PC-9 (cell line): ENCODE results near the gene UNC5C.

Source experiments
- EZH2 ChIP-seq: fragments of 200-600 bp; sonication (generic); IDR thresholded peaks from 2 replicates; pipeline ENCODE4 v1.8.0; 2017; ENCODE audit warnings: antibody characterized with exemption, low read depth
- TF ChIP-seq, protein P1 (sequence below): fragments of 200-600 bp; sonication (generic); conservative IDR thresholded peaks from 2 replicates; pipeline ENCODE4 v1.6.1; 2017; ENCODE audit warnings: mixed run types, antibody characterized with exemption, mild to moderate bottlenecking, moderate library complexity

DNA sequence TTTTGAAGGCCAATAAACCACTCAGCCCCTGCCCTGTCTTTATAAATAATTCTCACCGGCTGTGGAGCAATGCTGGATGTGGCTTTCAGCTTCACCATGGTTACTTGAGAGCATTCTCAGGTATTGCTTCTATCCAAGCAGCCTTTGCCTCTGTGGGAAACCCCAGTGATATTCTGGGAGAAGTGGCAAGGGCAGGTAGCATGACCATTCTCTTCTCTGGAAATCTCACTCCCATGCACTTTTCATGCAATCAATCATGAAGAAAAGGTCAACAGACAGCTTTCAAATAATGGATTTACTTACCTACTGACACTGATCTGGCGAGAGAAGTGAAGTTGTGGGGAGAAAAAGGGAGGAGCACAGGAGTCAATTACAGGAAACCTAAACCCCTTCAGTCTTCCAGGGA is 49.5 kb downstream of the UNC5C start:
- TF ChIP-seq, protein P1, sequence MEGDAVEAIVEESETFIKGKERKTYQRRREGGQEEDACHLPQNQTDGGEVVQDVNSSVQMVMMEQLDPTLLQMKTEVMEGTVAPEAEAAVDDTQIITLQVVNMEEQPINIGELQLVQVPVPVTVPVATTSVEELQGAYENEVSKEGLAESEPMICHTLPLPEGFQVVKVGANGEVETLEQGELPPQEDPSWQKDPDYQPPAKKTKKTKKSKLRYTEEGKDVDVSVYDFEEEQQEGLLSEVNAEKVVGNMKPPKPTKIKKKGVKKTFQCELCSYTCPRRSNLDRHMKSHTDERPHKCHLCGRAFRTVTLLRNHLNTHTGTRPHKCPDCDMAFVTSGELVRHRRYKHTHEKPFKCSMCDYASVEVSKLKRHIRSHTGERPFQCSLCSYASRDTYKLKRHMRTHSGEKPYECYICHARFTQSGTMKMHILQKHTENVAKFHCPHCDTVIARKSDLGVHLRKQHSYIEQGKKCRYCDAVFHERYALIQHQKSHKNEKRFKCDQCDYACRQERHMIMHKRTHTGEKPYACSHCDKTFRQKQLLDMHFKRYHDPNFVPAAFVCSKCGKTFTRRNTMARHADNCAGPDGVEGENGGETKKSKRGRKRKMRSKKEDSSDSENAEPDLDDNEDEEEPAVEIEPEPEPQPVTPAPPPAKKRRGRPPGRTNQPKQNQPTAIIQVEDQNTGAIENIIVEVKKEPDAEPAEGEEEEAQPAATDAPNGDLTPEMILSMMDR = no peak
- TF ChIP-seq EZH2 = no peak
